OCI-LY7 (cell line): ENCODE measurements around the gene BUD23. TPM values are rescaled to one million over a fixed set of nuclear protein-coding genes. Genes with fewer than 3 reads are reported as not detected.

ENCODE experiments used
- BruUV-seq: library from RNA; stranded (reverse); fragments of 400-500 nt; replicated peaks from 2 replicates; lab custom pipeline; 2021; lab: Mats Ljungman, UMichigan
- CTCF ChIA-PET: fragments of 300-600 bp; sonication (Branson Sonifier 250); formaldehyde crosslinking; loops from one replicate; lab custom pipeline; 2022; ENCODE audit warnings: antibody characterized with exemption; ENCODE audit not compliant: unreplicated experiment; lab: Charles Lee
- POLR2A ChIA-PET: fragments of 300-600 bp; sonication (Branson Sonifier 250); formaldehyde crosslinking; loops from one replicate; lab custom pipeline; 2022; ENCODE audit warnings: antibody characterized with exemption; lab: Charles Lee
- DNase-seq: peaks from one replicate; pipeline ENCODE4 v3.0.0-alpha.2; 2015; ENCODE audit warnings: low spot score
- H2AFZ ChIP-seq: fragments of 200-600 bp; sonication (generic), shearing (Covaris generic); 2 replicates; pipeline ENCODE4 v1.6.1; 2014; ENCODE audit warnings: mild to moderate bottlenecking, antibody characterized with exemption, low read length, moderate library complexity
- H3K27ac ChIP-seq: fragments of 200-600 bp; sonication (generic); 2 replicates; pipeline ENCODE4 v1.5.1; 2014; ENCODE audit warnings: mixed run types, low read depth, mild to moderate bottlenecking, moderate library complexity, low read length, inconsistent platforms; ENCODE audit not compliant: poor library complexity, severe bottlenecking
- H3K36me3 ChIP-seq: fragments of 200-600 bp; sonication (generic); 2 replicates; pipeline ENCODE4 v1.6.1; 2014; ENCODE audit warnings: mild to moderate bottlenecking, antibody characterized with exemption, low read length, moderate library complexity, mixed read lengths; ENCODE audit not compliant: insufficient read depth
- H3K4me1 ChIP-seq: fragments of 200-600 bp; sonication (generic); 2 replicates; pipeline ENCODE4 v1.5.1; 2014; ENCODE audit warnings: mild to moderate bottlenecking, low read length; ENCODE audit not compliant: insufficient read depth, poor library complexity, severe bottlenecking
- H3K4me2 ChIP-seq: fragments of 200-600 bp; sonication (generic); 2 replicates; pipeline ENCODE4 v1.6.1; 2014; ENCODE audit warnings: mild to moderate bottlenecking, low read length
- H3K4me3 ChIP-seq: fragments of 200-600 bp; sonication (generic); 2 replicates; pipeline ENCODE4 v1.5.1; 2014; ENCODE audit warnings: mild to moderate bottlenecking, low read depth, low read length; ENCODE audit not compliant: poor library complexity, severe bottlenecking
- H3K79me2 ChIP-seq: fragments of 200-600 bp; sonication (generic); 2 replicates; pipeline ENCODE4 v1.6.1; 2016; ENCODE audit warnings: low read depth, mild to moderate bottlenecking, low read length, moderate library complexity, mixed read lengths; ENCODE audit not compliant: insufficient read depth
- H3K9me2 ChIP-seq: fragments of 200-600 bp; sonication (generic); 2 replicates; pipeline ENCODE4 v1.6.1; 2016; ENCODE audit warnings: mild to moderate bottlenecking, low read length, mixed read lengths; ENCODE audit not compliant: insufficient read depth
- H3K9me3 ChIP-seq: fragments of 200-600 bp; sonication (generic); 2 replicates; pipeline ENCODE4 v1.6.1; 2014; ENCODE audit warnings: mild to moderate bottlenecking, mixed run types, low read length, mixed read lengths
- H4K20me1 ChIP-seq: fragments of 200-600 bp; sonication (generic); 2 replicates; pipeline ENCODE4 v1.6.1; 2014; ENCODE audit warnings: mild to moderate bottlenecking, antibody characterized with exemption, low read length, moderate library complexity, mixed read lengths; ENCODE audit not compliant: insufficient read depth
- CTCF ChIP-seq: fragments of 200-600 bp; sonication (generic); conservative IDR thresholded peaks from 2 replicates; pipeline ENCODE4 v1.5.1; 2014; ENCODE audit warnings: mild to moderate bottlenecking, antibody characterized with exemption, low read length, moderate library complexity, mixed read lengths
- EZH2phosphoT487 ChIP-seq: fragments of 200-600 bp; sonication (generic); IDR thresholded peaks from 2 replicates; pipeline ENCODE4 v1.6.1; 2018; ENCODE audit warnings: low read depth, borderline replicate concordance, mild to moderate bottlenecking, mixed run types, antibody characterized with exemption, low read length, moderate library complexity, mixed read lengths
- intact Hi-C: fragments of 100-400 bp; cut with micrococcal nuclease; formaldehyde crosslinking; loops from one replicate; pipeline ENCODE4 v1.10.0; 2022; ENCODE audit not compliant: unreplicated experiment
- total RNA-seq, 2 experiments: library from RNA; depleted of rRNA in 1 of 2; stranded (reverse); fragments of >200 nt in 1 of 2; shearing (Covaris generic) in 1 of 2; gene quantifications; 2 replicates each; pipeline ENCODE4 v1.2.3, GENCODE V29; 2014 to 2022

The BUD23 gene
- total RNA-seq, 2 experiments from 2014 or later, result 58.1 to 91.1 TPM

GRCh38 chr7:73696372-73696771, 13.0 kb downstream of the BUD23 start:
- peaks cover 82% of the 10 kb centered on the region for H3K36me3 ChIP-seq
- H3K4me2 ChIP-seq, result no peak overlapping the region
- POLR2A ChIA-PET, result interaction anchor here (0.5 kb wide), 1 partner anchor 244 kb away, joined by 3 read pairs; no protein-coding TSS in a partner anchor

DNA sequence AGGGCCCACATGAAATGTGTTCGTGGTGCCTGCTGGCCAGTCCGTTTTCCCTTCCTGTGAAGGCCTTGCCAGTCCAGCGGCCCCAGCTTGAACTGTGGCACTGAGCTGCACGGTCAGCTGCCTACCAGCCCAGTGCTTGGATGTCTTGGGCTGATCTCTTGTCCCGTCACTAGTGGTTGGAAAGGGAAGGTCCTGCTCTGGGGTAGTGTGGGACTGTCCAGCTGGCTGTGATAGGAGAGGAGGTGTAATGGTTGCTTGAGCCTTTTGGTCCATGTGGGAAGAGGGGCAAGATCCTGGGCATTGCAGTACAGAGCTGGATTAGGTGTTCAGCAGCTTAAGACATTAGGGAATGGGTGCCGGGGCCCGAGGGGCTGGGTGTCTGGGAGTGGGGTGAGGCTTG, 15.0 kb downstream of the BUD23 start:
- Histone ChIP-seq H2AFZ (no peak overlapping the region), H3K79me2 (no peaks in the 10 kb centered on the region), H3K36me3 (peaks cover 62% of the 10 kb centered on the region), H3K4me1 (no peaks in the 10 kb centered on the region), H4K20me1 (no peaks in the 10 kb centered on the region), H3K4me2 (no peak overlapping the region), H3K27ac (no peak overlapping the region), H3K9me3 (no peaks in the 10 kb centered on the region), H3K4me3 (no peak overlapping the region), H3K9me2 (no peaks in the 10 kb centered on the region)
- TF ChIP-seq CTCF, result no peak
- TF ChIP-seq EZH2phosphoT487, result no peak
- ChIA-PET POLR2A (interaction anchor here (1.2 kb wide), 1 partner anchor 14 kb away, joined by 3 read pairs; no protein-coding TSS in a partner anchor), CTCF (no interaction called here)
- no peak for DNase-seq
- intact Hi-C loops, result no loop called here
- no TSS peak for BruUV-seq

More at GRCh38 chr7:73696372-73696771, 13.0 kb downstream of the BUD23 start:
- TF ChIP-seq EZH2phosphoT487, result no peak
- no peak for TF ChIP-seq CTCF
- Histone ChIP-seq H4K20me1 (no peaks in the 10 kb centered on the region), H3K27ac (no peak overlapping the region), H3K4me3 (no peak overlapping the region), H3K79me2 (no peaks in the 10 kb centered on the region), H3K9me2 (no peaks in the 10 kb centered on the region), H3K4me1 (no peaks in the 10 kb centered on the region), H3K9me3 (no peaks in the 10 kb centered on the region), H2AFZ (no peak overlapping the region)
- intact Hi-C loops, result no loop called here
- no TSS peak for BruUV-seq
- no peak for DNase-seq
- CTCF ChIA-PET, result no interaction called here

DNA sequence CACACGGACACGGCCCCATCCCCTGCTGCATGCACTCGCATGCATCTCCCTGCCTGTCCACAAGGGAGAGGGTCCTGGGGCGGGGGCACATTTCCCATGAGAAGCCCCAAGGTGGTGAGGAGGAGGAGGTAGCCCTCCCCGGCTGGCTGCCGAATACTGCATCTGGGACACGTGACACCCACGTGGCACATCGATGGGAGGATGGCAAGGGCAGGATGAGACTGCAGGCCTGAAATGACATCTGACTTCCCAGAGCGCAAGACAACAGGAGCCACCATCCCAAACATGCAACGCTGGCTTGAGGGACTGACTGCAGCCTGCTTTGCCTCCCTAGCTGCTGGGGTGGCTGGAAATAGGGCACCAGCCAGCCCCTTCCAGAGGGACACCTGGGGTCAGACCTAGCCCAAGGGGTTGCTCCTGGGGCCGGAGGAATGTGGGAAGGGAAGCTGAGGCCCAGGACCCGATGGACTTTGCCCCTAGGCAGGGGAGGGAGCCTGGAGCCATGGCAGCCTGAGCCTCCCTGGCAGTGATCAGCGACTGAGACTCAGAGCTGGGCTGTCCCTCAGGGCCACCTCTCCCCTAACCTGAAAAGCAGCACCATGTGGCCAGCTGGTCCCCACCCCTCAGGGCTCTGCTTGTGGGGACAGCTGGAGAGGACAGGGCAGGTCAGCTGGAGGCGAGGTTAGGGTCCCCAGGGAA, 16.1 kb downstream of the BUD23 start:
- H3K9me3 ChIP-seq, result no peaks in the 10 kb centered on the region
- no peak overlapping the region for H3K27ac ChIP-seq
- POLR2A ChIA-PET, result interaction anchor here (0.7 kb wide), 1 partner anchor 973 kb away, joined by 3 read pairs; no protein-coding TSS in a partner anchor
- no peaks in the 10 kb centered on the region for H3K9me2 ChIP-seq
- no peak for TF ChIP-seq CTCF
- no peak for TF ChIP-seq EZH2phosphoT487
- no peaks in the 10 kb centered on the region for H3K4me1 ChIP-seq
- no peaks in the 10 kb centered on the region for H3K79me2 ChIP-seq
- no peak overlapping the region for H3K4me2 ChIP-seq
- BruUV-seq, result no TSS peak
- no peaks in the 10 kb centered on the region for H4K20me1 ChIP-seq
- CTCF ChIA-PET, result no interaction called here
- H3K4me3 ChIP-seq, result no peak overlapping the region
- no peak for DNase-seq
- H3K36me3 ChIP-seq, result peaks cover 51% of the 10 kb centered on the region
- no peak overlapping the region for H2AFZ ChIP-seq
- intact Hi-C loops, result no loop called here
